GM13976 (cell line): ENCODE results near the gene ACTL7A.
A peak's percentile ranks its signal among the peaks of the same experiment; 100 is the strongest.
"Not testable (repeated sequence)": the region's sequence is repeated elsewhere in the genome, so short reads cannot be mapped to it uniquely, and the experiment has no call there.

Experiments
- DNase-seq: peaks from one replicate; pipeline ENCODE4 v3.0.0; 2012; ENCODE audit warnings: low spot score
- in situ Hi-C: fragments of 300-500 bp; cut with MboI; formaldehyde crosslinking; loops from one replicate; pipeline ENCODE4 v1.12.0; 2022; ENCODE audit warnings: low sequenced_read_pairs, mixed read lengths, inconsistent platforms; ENCODE audit not compliant: unreplicated experiment
- TF ChIP-seq, protein P1 (sequence below): IDR thresholded peaks from 2 replicates; pipeline ENCODE4 v1.5.1; 2012; ENCODE audit warnings: borderline replicate concordance, mild to moderate bottlenecking; ENCODE audit not compliant: insufficient read depth; ENCODE audit errors: extremely low read depth, missing control alignments, control extremely low read depth

The ACTL7A gene

DNA sequence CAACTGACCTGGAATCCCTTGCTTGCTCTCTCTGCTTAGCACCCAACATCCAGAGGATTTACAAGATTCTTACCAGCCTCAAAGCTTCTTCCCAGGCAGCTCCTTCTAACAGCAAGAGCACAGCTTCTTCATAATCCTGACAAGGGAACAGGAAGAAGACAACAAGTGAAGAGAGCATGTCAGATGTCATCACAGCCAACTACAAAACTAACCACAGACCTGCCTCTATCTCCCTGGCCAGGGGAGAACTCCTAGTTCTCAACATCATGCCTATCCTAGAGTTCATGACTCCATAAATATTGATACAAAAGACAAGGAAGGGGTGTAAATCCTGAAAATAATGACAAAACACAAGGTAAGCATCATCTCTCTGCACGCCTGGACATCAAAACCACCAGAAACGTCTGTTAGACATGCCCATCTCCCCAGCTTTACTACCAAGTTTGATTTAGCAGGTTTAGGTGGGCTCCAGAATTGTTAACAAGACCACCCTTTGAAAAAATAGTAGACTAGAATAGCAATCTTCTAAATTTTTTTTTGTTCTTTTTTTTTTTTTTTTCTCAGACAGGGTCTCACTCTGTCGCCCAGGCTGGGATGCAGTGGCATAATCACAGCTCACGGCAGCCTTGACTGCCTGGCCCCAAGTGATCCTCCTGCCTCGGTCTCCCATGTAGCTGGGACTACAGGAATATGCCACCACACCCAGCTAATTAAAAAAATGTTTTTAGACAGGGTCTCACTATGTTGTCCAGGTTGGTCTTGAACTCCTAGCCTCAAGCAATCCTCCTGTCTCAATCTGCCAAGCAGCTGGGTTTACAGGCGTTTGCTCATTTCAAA, 20.2 kb downstream of the ACTL7A start:
- no peak for DNase-seq
- in situ Hi-C loops, result no loop called here
- TF ChIP-seq, protein P1, sequence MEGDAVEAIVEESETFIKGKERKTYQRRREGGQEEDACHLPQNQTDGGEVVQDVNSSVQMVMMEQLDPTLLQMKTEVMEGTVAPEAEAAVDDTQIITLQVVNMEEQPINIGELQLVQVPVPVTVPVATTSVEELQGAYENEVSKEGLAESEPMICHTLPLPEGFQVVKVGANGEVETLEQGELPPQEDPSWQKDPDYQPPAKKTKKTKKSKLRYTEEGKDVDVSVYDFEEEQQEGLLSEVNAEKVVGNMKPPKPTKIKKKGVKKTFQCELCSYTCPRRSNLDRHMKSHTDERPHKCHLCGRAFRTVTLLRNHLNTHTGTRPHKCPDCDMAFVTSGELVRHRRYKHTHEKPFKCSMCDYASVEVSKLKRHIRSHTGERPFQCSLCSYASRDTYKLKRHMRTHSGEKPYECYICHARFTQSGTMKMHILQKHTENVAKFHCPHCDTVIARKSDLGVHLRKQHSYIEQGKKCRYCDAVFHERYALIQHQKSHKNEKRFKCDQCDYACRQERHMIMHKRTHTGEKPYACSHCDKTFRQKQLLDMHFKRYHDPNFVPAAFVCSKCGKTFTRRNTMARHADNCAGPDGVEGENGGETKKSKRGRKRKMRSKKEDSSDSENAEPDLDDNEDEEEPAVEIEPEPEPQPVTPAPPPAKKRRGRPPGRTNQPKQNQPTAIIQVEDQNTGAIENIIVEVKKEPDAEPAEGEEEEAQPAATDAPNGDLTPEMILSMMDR, result no peak

GRCh38 chr9:108883085-108883484, 21.0 kb downstream of the ACTL7A start:
- DNase-seq, result no peak
- in situ Hi-C loops, result no loop called here
- TF ChIP-seq, protein P1, result no peak

GRCh38 chr9:108884701-108885100, 22.6 kb downstream of the ACTL7A start:
- TF ChIP-seq, protein P1, result no peak
- in situ Hi-C loops, result no loop called here
- DNase-seq, result no peak

DNA sequence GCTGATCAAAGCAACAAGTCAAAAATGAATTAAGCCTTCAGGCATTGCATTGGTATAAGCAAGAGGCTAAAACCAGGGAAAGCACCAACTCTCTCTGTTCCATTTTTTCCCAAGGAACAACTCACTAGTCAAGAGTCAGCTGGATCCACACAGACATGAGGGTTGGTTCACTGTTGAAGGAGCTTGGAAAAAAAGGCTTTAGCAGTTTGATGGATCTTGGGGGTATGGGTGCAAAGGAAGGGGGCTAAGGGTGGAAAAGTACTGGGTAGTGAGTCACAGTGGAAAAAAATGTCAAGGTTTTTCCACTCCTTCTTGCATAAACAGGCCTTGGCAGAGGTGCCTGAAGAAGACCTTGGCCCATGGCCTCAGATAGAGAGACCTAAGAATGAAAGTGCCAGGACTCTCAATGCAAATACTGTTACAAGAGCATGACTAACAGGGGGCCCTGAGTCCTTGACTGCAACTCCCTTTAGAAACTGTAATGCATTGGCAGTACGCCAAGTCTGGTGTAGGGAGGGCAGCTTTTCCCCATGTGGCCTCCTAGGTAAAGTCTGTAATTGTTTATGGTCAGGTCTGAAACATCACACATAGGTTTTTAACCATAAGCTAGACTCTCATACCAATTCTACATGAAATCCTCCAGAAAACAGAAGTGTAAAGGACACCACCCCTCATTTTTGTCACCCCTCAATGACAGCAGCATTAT, 23.7 kb downstream of the ACTL7A start:
- DNase-seq, result peak; percentile 71
- in situ Hi-C loops, result no loop called here
- TF ChIP-seq, protein P1, result no peak

- DNase-seq, result not testable (repeated sequence)
These were observed 24.7 kb downstream of the ACTL7A start for GRCh38 chr9:108886594-108887271.

GRCh38 chr9:108889649-108890067, 27.6 kb downstream of the ACTL7A start:
- TF ChIP-seq, protein P1, result no peak
- in situ Hi-C loops, result no loop called here
- no peak for DNase-seq

More at GRCh38 chr9:108886594-108887271, 24.7 kb downstream of the ACTL7A start:
- in situ Hi-C loops, result not testable (repeated sequence)
